ENCODE measurements around the gene CFAP161. TPM values are rescaled to one million over a fixed set of nuclear protein-coding genes. Genes with fewer than 3 reads are reported as not detected.

CFAP161 gene, protein sequence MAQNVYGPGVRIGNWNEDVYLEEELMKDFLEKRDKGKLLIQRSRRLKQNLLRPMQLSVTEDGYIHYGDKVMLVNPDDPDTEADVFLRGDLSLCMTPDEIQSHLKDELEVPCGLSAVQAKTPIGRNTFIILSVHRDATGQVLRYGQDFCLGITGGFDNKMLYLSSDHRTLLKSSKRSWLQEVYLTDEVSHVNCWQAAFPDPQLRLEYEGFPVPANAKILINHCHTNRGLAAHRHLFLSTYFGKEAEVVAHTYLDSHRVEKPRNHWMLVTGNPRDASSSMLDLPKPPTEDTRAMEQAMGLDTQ
- total RNA-seq, result 0.64 and 0.86 TPM in 2 replicates

DNA sequence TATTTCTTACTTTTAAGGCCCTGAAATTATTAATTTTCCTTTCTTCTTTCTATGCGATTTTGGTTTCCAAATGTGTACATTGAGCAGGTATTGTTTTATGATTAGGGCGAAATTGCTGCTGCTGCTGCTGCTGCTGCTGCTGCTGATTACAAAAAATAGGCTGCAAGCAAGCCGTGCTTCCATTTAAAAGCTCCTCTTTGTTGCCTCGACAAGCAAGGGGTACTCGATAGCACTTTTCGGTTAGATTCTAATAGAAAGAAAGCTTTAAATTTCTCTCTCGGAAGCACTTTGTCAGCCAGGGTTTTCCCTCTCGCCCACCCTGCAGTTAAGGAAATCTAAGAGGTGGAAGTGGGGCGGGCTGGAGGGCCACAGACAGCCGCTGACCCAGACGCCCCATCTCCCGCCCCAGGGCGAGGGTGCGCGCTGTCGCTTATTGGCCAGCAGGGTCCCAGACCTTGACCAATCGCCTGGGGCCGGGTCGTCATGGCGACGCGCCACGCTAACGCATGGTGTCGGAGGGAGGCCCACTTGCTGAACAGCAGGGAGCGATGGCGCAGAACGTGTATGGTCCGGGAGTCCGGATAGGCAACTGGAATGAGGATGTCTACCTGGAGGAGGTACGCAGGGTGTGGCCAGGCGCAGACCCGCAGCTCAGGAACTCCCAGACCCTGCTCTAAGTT is at the start of gene CFAP161:
CFAP161 (plus strand) TSS at position 489 of the 680 bp plus-strand sequence; CDS start at position 549, 60 bp downstream.
- DNase-seq (ENCODE audit: low read depth), result peak; percentile 61
- H3K4me3 ChIP-seq (ENCODE audit: low read depth, low read length), result peak within 1 kb of the TSS; percentile 51
- TF ChIP-seq, protein P1, sequence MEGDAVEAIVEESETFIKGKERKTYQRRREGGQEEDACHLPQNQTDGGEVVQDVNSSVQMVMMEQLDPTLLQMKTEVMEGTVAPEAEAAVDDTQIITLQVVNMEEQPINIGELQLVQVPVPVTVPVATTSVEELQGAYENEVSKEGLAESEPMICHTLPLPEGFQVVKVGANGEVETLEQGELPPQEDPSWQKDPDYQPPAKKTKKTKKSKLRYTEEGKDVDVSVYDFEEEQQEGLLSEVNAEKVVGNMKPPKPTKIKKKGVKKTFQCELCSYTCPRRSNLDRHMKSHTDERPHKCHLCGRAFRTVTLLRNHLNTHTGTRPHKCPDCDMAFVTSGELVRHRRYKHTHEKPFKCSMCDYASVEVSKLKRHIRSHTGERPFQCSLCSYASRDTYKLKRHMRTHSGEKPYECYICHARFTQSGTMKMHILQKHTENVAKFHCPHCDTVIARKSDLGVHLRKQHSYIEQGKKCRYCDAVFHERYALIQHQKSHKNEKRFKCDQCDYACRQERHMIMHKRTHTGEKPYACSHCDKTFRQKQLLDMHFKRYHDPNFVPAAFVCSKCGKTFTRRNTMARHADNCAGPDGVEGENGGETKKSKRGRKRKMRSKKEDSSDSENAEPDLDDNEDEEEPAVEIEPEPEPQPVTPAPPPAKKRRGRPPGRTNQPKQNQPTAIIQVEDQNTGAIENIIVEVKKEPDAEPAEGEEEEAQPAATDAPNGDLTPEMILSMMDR (IDR thresholded peaks at IDR 0.05; ENCODE audit: insufficient read depth, low read depth, low read length), result no peak

DNA sequence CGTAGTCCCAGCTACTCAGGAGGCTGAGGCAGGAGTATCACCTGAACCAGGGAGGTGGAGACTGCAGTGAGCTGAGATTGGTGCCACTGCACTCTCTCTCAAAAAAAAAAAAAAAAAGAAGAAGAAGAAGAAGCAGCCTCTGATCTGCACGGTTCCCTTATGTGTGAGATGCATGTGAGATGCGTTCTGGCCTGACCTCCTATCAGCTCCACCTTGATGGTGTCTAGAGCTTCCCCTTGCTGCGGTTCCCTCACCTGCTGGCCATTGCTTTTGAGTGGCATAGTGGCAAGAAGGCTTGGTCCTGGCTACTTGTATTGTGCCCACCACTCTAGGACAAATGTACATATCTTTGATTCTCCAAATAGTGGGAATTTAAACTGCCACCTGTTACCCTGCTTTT is 49.4 kb upstream of the CFAP161 start:
- TF ChIP-seq, protein P1 (IDR thresholded peaks at IDR 0.05; ENCODE audit: insufficient read depth, low read depth, low read length), result no peak
- DNase-seq (ENCODE audit: low read depth), result no peak
- no peak overlapping the region for H3K4me3 ChIP-seq (ENCODE audit: low read depth, low read length)

DNA sequence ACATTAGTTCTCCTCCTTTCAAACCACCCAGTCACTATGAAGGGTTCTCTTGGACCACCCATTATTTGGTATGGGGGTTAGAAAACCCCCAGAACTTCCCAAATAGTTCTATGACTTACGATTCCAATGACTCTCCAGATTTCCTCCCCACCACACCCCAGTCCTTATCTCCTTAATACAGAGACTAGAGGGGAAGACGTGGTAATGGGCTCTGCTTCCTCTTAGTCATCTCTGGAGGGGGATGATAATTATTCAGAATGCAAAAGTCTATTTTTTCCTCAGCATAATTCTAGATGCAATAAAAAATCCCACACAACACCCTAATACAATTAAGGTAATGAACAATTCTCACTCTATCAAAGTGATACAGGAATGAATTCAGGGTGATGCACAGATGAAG is 48.9 kb upstream of the CFAP161 start:
- DNase-seq (ENCODE audit: low read depth), result no peak
- TF ChIP-seq, protein P1 (IDR thresholded peaks at IDR 0.05; ENCODE audit: insufficient read depth, low read depth, low read length), result no peak
- H3K4me3 ChIP-seq (ENCODE audit: low read depth, low read length), result no peak overlapping the region

DNA sequence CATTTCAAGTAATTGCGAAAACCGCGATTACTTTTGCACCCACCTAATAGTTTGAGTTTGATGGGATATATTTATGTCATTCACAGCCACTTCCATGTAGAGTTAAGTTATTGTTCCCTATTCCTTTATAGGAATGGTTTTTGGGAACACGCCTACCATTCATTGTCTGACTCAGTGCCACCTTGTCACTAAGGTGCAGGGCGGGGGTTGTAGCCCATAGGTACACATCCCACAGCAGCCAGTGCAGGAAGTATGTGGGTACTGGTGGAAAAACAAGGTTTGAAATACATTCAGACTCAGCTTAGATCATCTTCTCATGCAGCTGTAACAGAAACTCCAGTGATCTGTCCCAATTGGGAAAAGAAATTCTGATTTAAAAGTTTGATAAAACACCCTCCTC is 48.2 kb upstream of the CFAP161 start:
- no peak overlapping the region for H3K4me3 ChIP-seq (ENCODE audit: low read depth, low read length)
- TF ChIP-seq, protein P1 (IDR thresholded peaks at IDR 0.05; ENCODE audit: insufficient read depth, low read depth, low read length), result no peak
- DNase-seq (ENCODE audit: low read depth), result no peak

DNA sequence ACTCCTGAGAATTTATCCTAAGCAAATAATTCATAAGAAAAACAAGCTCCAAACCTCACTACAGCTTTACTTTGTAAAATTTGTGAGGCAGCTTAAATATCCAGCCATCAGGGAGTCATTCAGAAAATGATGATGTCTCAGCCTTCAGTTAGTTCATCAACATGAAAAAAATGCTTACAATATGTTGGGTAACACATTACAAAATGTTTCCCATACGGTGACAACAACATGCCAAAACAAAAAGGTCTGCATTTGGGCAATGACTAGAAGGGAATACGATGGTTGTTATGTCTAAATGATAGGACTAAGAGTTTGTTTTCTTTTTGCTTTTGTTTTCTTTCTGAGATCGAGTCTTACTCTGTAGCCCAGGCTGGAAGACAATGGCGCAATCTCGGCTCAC is 47.0 kb upstream of the CFAP161 start:
- H3K4me3 ChIP-seq (ENCODE audit: low read depth, low read length), result no peak overlapping the region
- TF ChIP-seq, protein P1 (IDR thresholded peaks at IDR 0.05; ENCODE audit: insufficient read depth, low read depth, low read length), result no peak
- peak; percentile 90 for DNase-seq (ENCODE audit: low read depth)

DNA sequence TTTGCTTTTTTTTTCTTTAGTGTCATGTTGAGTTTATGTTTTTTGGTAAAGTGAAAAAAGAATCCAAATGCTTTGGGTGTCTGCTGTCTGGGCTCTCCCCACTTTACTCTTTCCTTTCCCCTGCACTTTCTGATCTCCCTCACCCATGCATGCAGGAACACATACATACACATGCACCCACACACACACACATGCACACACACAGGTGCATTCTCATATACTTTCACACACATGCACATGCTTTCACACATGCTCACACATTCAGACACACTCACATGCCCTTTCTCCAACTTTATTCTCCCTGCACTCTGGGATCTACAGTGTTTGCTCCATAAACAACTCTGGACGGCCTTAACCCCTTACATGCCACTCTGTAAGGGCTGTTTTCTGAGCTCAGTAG is 46.4 kb upstream of the CFAP161 start:
- H3K4me3 ChIP-seq (ENCODE audit: low read depth, low read length), result no peak overlapping the region
- TF ChIP-seq, protein P1 (IDR thresholded peaks at IDR 0.05; ENCODE audit: insufficient read depth, low read depth, low read length), result no peak
- peak; percentile 11 for DNase-seq (ENCODE audit: low read depth)

Measured in fibroblast of villous mesenchyme (primary cell).